Smooth muscle cell (in vitro differentiated cells): Measurements from ENCODE around the gene GRPEL1. TPM values are rescaled to one million over a fixed set of nuclear protein-coding genes. Genes with fewer than 3 reads are reported as not detected.

ENCODE experiments used
- DNase-seq: peaks from one replicate; lab custom pipeline; 2025; ENCODE audit not compliant: unreplicated experiment; lab: John Stamatoyannopoulos, UW
- H2AFZ ChIP-seq: fragments of 200-600 bp; sonication (generic); 2 replicates; pipeline ENCODE4 v1.6.0; 2016; ENCODE audit warnings: antibody characterized with exemption, low read depth, mild to moderate bottlenecking
- H3F3A ChIP-seq: fragments of 200-600 bp; sonication (generic); 2 replicates; pipeline ENCODE4 v1.6.0; 2017; ENCODE audit warnings: antibody characterized with exemption, low read depth
- H3K27ac ChIP-seq: fragments of 200-600 bp; sonication (generic); 2 replicates; pipeline ENCODE4 v1.5.1; 2016; ENCODE audit warnings: low read depth, mild to moderate bottlenecking
- H3K27me3 ChIP-seq: fragments of 200-600 bp; sonication (generic); 2 replicates; pipeline ENCODE4 v1.6.1; 2016; ENCODE audit warnings: low read depth, mild to moderate bottlenecking
- H3K36me3 ChIP-seq: fragments of 200-600 bp; sonication (generic); 2 replicates; pipeline ENCODE4 v1.5.1; 2016; ENCODE audit warnings: low read depth
- H3K4me1 ChIP-seq: fragments of 200-600 bp; sonication (generic); 2 replicates; pipeline ENCODE4 v1.5.1; 2016; ENCODE audit warnings: low read depth
- H3K4me2 ChIP-seq: fragments of 200-600 bp; sonication (generic); 2 replicates; pipeline ENCODE4 v1.6.0; 2016; ENCODE audit warnings: mild to moderate bottlenecking
- H3K4me3 ChIP-seq: fragments of 200-600 bp; sonication (generic); 2 replicates; pipeline ENCODE4 v1.5.1; 2016; ENCODE audit warnings: mild to moderate bottlenecking
- H3K79me2 ChIP-seq: fragments of 200-600 bp; sonication (generic); 2 replicates; pipeline ENCODE4 v1.6.0; 2016; ENCODE audit warnings: low read depth, mild to moderate bottlenecking
- H3K9ac ChIP-seq: fragments of 200-600 bp; sonication (generic); 2 replicates; pipeline ENCODE4 v1.6.0; 2016; ENCODE audit warnings: low read depth
- H3K9me3 ChIP-seq: fragments of 200-600 bp; sonication (generic); replicated peaks from 2 replicates; pipeline ENCODE4 v1.5.1; 2016; ENCODE audit warnings: low read depth
- H4K20me1 ChIP-seq: fragments of 200-600 bp; sonication (generic); 2 replicates; pipeline ENCODE4 v1.6.0; 2016; ENCODE audit warnings: low read depth
- WGBS: methylation state at CpG from one replicate; pipeline ENCODE4 v1.1.7; 2016; ENCODE audit warnings: low lambda C conversion rate; 5-methylcytosine and 5-hydroxymethylcytosine counted together
- polyA plus RNA-seq: library from polyadenylated mRNA; unstranded; fragments of >200 nt; fragmentation: Nextera tagmentation; extraction: Ambion mirVana; gene quantifications from 2 replicates; pipeline ENCODE4 v1.2.1, GENCODE V29; 2016
- total RNA-seq: library from RNA; depleted of rRNA; stranded (reverse); fragments of >200 nt; gene quantifications from 2 replicates; pipeline ENCODE4 v1.2.3, GENCODE V29; 2014
- TF ChIP-seq, protein P1 (sequence below): fragments of 200-600 bp; sonication (generic); IDR thresholded peaks from 2 replicates; pipeline ENCODE4 v1.5.1; 2017; ENCODE audit warnings: borderline replicate concordance, mild to moderate bottlenecking, antibody characterized with exemption; ENCODE audit not compliant: insufficient read depth, poor library complexity, severe bottlenecking

GRPEL1 gene
- total and polyA plus RNA-seq, 2 experiments from 2014 or later: 18.6 to 40.6 TPM

DNA sequence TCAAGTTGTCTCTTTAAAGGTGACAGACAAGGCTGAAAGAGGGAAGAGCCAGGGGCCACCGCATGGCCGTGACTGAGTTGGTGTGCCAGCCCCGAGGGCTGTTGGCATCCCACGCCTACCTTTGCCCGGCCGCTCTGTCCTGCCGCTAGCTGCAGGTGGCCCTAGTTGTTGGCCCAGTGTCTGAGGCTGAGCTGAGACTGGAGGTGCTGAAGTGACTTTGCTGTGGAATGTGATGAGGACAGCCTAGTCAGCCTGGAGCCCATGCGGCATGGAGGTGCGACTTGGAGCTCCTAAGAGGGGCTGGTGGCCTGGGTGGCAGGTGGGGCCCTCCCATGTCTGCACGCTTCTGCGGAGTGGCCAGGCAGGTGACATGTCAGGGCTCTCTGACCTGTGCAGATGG, 18.1 kb downstream of the GRPEL1 start:
- peaks cover 1% of the 10 kb centered on the region for H3K4me1 ChIP-seq
- H3K79me2 ChIP-seq: peaks cover 65% of the 10 kb centered on the region
- peaks cover 87% of the 10 kb centered on the region for H4K20me1 ChIP-seq

DNA sequence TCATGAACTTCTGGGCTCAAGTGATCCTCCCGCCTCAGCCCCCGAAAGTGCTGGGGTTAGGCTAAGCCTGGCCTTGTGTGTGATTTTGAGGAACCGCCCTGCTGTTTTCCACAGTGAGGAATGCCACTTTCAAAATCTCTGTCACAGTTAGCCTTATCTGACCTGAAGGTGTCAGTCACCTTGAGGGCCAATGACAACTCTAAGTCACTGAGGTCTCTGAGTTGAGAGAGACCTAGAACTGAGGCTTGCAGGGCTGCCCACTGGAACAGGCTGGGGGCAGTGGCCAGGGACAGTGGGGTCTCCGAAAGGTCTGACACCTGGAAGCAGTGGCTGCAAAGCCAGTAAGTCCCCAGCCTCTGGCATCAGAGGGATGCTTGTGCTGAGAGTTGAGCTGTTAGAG, 18.6 kb downstream of the GRPEL1 start:
- 97% methylated on average over 4 of the region's 4 CpGs for WGBS
- Histone ChIP-seq H3K9me3 (no peaks in the 10 kb centered on the region), H3K4me2 (no peak overlapping the region), H2AFZ (no peak overlapping the region), H3K4me1 (peaks cover 6% of the 10 kb centered on the region), H4K20me1 (peaks cover 91% of the 10 kb centered on the region), H3K9ac (no peak overlapping the region), H3K4me3 (no peak overlapping the region), H3F3A (no peaks in the 10 kb centered on the region), H3K27ac (no peak overlapping the region), H3K27me3 (no peaks in the 10 kb centered on the region), H3K79me2 (peaks cover 70% of the 10 kb centered on the region), H3K36me3 (no peaks in the 10 kb centered on the region)
- DNase-seq: no peak
- TF ChIP-seq, protein P1, sequence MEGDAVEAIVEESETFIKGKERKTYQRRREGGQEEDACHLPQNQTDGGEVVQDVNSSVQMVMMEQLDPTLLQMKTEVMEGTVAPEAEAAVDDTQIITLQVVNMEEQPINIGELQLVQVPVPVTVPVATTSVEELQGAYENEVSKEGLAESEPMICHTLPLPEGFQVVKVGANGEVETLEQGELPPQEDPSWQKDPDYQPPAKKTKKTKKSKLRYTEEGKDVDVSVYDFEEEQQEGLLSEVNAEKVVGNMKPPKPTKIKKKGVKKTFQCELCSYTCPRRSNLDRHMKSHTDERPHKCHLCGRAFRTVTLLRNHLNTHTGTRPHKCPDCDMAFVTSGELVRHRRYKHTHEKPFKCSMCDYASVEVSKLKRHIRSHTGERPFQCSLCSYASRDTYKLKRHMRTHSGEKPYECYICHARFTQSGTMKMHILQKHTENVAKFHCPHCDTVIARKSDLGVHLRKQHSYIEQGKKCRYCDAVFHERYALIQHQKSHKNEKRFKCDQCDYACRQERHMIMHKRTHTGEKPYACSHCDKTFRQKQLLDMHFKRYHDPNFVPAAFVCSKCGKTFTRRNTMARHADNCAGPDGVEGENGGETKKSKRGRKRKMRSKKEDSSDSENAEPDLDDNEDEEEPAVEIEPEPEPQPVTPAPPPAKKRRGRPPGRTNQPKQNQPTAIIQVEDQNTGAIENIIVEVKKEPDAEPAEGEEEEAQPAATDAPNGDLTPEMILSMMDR: no peak

More for the DNA sequence above, 18.1 kb downstream of the GRPEL1 start:
- no peak overlapping the region for H3K4me3 ChIP-seq
- no peak overlapping the region for H3K27ac ChIP-seq
- H3K9me3 ChIP-seq: no peaks in the 10 kb centered on the region
- H3F3A ChIP-seq: no peaks in the 10 kb centered on the region
- no peak for DNase-seq
- no peaks in the 10 kb centered on the region for H3K27me3 ChIP-seq
- no peak overlapping the region for H3K9ac ChIP-seq
- no peak overlapping the region for H2AFZ ChIP-seq
- H3K4me2 ChIP-seq: no peak overlapping the region
- TF ChIP-seq, protein P1: no peak
- 99% methylated on average over 11 of the region's 11 CpGs for WGBS
- H3K36me3 ChIP-seq: no peaks in the 10 kb centered on the region

DNA sequence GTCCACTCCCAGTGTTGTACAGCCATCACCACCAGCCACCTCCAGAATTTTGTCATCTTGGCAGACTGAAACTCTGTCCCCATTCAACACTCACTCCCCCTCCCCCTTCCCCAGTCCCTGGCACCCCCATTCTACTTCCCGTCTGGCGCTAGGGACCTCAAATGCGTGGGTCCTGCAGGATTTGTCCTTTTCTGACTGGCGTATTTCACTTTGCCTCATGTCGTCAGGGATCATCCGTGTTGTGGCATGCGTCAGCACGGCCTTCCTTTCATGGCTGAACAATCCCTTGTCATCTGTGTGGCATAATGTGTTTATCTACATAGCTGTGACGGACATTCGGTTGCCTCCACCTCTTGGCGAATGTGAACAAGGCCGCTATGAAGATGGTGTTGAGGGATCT, 19.2 kb downstream of the GRPEL1 start:
- no peak overlapping the region for H2AFZ ChIP-seq
- peaks cover 76% of the 10 kb centered on the region for H3K79me2 ChIP-seq
- 95% methylated on average over 12 of the region's 12 CpGs for WGBS
- H4K20me1 ChIP-seq: peaks cover 94% of the 10 kb centered on the region
- H3K9ac ChIP-seq: no peak overlapping the region
- no peaks in the 10 kb centered on the region for H3K9me3 ChIP-seq
- no peaks in the 10 kb centered on the region for H3K36me3 ChIP-seq
- H3K27ac ChIP-seq: no peak overlapping the region
- TF ChIP-seq, protein P1: no peak
- no peak overlapping the region for H3K4me3 ChIP-seq
- no peak overlapping the region for H3K4me2 ChIP-seq
- no peaks in the 10 kb centered on the region for H3K27me3 ChIP-seq
- H3F3A ChIP-seq: no peaks in the 10 kb centered on the region
- H3K4me1 ChIP-seq: peaks cover 9% of the 10 kb centered on the region
- no peak for DNase-seq

DNA sequence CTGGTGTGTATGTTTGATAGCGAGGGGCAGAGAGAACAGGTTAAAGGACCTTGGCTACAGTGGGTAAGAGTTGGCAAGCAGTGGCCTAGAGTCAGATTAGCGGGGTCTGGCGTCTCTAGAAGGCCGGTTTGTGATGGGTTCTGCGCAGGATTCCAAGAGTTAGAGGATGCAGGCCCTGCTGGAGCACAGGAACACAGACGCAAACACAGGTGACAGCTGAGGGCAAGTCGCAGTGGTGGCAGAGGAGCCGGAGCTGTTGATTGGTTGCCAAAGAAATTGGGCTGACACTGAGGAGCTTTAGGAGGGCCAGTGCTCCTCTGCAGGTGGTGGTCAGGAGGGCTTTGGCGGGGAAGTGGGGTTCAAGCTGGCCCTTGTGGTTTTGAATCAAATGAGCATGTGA, 20.9 kb downstream of the GRPEL1 start:
- H3K9me3 ChIP-seq: no peaks in the 10 kb centered on the region
- TF ChIP-seq, protein P1: no peak
- H3K27ac ChIP-seq: no peak overlapping the region
- DNase-seq: no peak
- no peaks in the 10 kb centered on the region for H3K36me3 ChIP-seq
- H3K79me2 ChIP-seq: peaks cover 77% of the 10 kb centered on the region
- H3K4me2 ChIP-seq: no peak overlapping the region
- H3K4me1 ChIP-seq: peaks cover 11% of the 10 kb centered on the region
- no peak overlapping the region for H3K4me3 ChIP-seq
- no peak overlapping the region for H2AFZ ChIP-seq
- no peaks in the 10 kb centered on the region for H3F3A ChIP-seq
- H3K9ac ChIP-seq: no peak overlapping the region
- peaks cover 78% of the 10 kb centered on the region for H4K20me1 ChIP-seq
- WGBS: 93% methylated on average over 9 of the region's 9 CpGs
- no peaks in the 10 kb centered on the region for H3K27me3 ChIP-seq
